ENCODE results near the gene RPS6KA2.

The RPS6KA2 gene

GRCh38 chr6:166656230-166657151 is 29.4 kb upstream of the RPS6KA2 start:
- no peak for DNase-seq (ENCODE audit: low read depth in 1 of 2, low spot score in 1 of 2)

- DNase-seq (ENCODE audit: low read depth in 1 of 2, low spot score in 1 of 2): no peak
Observed at GRCh38 chr6:166655713-166656229, 28.7 kb upstream of the RPS6KA2 start.

- no peak for DNase-seq (ENCODE audit: low read depth in 1 of 2, low spot score in 1 of 2)
Observed at GRCh38 chr6:166655251-166655650, 28.2 kb upstream of the RPS6KA2 start.

- no peak for DNase-seq (ENCODE audit: low read depth in 1 of 2, low spot score in 1 of 2)
Observed at GRCh38 chr6:166654573-166654972, 27.5 kb upstream of the RPS6KA2 start.

DNA sequence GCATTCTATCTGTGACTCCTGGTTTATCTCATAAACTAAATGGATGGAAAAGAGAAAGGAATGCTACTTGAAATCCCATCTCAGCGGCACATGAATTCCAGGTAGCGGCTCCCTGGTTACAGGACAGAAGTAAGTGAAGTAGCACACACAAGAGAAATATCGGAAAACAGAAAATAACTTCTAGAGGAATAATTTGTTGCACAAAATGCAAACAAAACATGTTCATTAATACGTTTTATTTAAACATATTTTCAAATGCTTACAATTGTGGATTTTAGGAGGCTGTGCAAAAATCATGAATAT is 26.5 kb upstream of the RPS6KA2 start:
- no peak for DNase-seq (ENCODE audit: low read depth in 1 of 2, low spot score in 1 of 2)

- no peak for DNase-seq (ENCODE audit: low read depth in 1 of 2, low spot score in 1 of 2)
Observed at GRCh38 chr6:166650824-166651807, 24.1 kb upstream of the RPS6KA2 start.

DNA sequence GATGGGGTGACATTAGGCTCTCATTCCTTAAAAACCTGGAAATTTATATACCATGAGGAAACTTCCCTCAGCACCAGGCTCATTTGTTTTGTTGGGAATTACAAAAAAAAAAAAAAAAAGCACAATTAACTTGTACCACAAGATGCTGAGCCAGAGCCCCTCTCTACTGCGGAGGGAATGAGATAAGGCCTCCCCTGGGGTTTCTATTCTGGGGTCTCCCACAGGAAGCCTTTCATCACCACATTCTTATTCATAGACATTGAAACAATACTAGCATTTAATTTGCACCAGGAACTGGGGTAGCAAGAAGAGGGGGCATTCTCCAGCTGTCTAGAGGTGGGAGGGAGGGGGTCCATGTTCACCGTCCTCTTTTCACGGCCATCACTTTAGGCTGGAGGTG is 23.0 kb upstream of the RPS6KA2 start:
- DNase-seq (ENCODE audit: low read depth in 1 of 2, low spot score in 1 of 2): no peak

- DNase-seq (ENCODE audit: low read depth in 1 of 2, low spot score in 1 of 2): no peak
Observed at GRCh38 chr6:166648846-166649245, 21.8 kb upstream of the RPS6KA2 start.

- DNase-seq (ENCODE audit: low read depth in 1 of 2, low spot score in 1 of 2): no peak
Observed at GRCh38 chr6:166647896-166648295, 20.8 kb upstream of the RPS6KA2 start.

- no peak for DNase-seq (ENCODE audit: low read depth in 1 of 2, low spot score in 1 of 2)
Observed at GRCh38 chr6:166646716-166647115, 19.7 kb upstream of the RPS6KA2 start.

DNA sequence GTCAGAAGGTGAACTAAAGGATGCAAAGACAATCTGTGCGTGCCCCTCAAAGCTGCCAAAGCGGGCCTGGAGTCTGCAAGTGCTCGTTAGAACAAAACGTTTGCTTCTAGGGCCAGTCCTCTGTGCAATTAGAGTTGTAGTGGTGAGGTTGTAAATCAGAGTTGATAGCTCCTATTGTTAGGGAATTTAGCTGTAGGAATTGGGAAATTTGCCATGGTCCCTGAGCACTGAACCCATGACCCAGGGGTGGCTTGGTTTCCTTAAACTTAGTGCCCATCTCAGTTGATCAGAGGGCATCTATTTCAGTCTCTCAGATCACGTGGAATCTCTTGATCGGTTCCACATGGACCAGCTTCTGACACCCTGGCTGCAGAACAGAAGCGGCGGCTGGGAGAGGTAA is 18.8 kb upstream of the RPS6KA2 start:
- DNase-seq (ENCODE audit: low read depth in 1 of 2, low spot score in 1 of 2): no peak

DNA sequence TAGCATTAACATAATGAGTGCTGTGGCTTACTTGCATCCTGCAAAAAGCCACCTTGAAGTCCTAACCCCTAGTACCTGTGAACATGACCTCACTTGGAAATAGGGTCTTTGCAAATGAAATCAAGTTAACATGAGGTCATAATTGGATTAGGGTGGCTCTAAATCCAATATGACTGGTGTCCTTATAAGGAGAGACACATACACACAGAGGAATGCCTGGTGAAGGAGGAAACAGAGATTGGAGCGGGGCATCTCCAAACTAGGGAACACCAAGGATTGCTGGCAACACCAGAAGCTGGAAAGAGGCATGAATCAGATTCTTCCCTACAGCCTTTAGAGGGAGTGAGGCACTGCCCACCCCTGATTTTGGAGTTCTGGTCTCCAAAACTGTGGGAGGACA is 17.6 kb upstream of the RPS6KA2 start:
- no peak for DNase-seq (ENCODE audit: low read depth in 1 of 2, low spot score in 1 of 2)

DNA sequence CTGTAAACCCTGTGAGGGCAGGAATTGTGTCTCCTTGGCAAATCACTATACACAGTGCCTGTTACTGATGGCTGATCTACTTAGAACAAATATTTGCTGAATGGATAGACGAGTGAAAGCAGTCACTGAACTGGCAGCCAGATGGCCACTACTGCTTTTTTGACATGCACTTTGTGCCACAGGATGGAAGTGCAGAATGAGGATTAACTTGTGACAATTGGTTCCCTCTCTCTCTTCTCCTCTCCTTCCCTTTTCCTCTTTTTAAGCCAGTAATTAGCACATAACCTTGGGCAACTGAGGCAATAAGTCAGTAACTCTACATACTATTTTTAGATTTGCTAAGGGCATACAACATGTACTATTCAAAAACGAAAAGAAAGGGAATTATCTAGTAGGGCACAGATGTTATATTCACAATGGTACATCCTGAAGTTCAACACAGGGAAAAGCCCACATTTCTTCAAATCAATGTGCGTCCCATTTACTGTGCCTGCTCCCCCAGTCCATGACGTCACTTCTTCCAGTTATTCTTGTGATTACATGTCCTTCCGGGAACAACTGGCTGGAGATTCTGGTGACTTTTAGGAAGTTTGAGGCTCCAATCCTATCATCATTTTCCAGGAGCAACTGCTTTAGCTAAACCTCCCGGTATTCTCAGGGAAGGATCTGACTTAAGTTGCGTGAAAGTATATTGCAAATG is 17.0 kb upstream of the RPS6KA2 start:
- DNase-seq (ENCODE audit: low read depth in 1 of 2, low spot score in 1 of 2): no peak

GRCh38 chr6:166642646-166643045 is 15.6 kb upstream of the RPS6KA2 start:
- DNase-seq (ENCODE audit: low read depth in 1 of 2, low spot score in 1 of 2): no peak

GRCh38 chr6:166640342-166641043 is 13.4 kb upstream of the RPS6KA2 start:
- DNase-seq (ENCODE audit: low read depth in 1 of 2, low spot score in 1 of 2): no peak

DNA sequence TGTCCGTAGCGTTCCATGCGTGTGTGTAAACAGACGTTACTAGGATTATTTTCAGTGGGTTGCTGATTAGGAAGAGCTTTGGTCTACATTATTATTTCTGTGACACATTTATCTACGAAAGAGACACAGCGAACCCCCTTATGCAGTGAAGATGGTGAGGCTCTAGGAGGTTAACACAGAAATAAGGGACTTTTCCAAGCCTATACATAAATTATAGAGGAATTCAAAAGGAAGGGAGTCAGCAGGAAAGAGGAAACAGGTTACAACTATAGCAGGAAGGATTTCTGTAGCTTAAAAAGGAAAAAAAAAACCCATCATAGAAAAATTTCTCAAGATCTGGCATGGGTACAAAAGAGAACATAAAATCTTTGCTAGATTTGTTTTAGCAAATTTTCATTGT is 12.9 kb upstream of the RPS6KA2 start:
- no peak for DNase-seq (ENCODE audit: low read depth in 1 of 2, low spot score in 1 of 2)

- DNase-seq (ENCODE audit: low read depth in 1 of 2, low spot score in 1 of 2): no peak
Observed at GRCh38 chr6:166638573-166638964, 11.5 kb upstream of the RPS6KA2 start.

DNA sequence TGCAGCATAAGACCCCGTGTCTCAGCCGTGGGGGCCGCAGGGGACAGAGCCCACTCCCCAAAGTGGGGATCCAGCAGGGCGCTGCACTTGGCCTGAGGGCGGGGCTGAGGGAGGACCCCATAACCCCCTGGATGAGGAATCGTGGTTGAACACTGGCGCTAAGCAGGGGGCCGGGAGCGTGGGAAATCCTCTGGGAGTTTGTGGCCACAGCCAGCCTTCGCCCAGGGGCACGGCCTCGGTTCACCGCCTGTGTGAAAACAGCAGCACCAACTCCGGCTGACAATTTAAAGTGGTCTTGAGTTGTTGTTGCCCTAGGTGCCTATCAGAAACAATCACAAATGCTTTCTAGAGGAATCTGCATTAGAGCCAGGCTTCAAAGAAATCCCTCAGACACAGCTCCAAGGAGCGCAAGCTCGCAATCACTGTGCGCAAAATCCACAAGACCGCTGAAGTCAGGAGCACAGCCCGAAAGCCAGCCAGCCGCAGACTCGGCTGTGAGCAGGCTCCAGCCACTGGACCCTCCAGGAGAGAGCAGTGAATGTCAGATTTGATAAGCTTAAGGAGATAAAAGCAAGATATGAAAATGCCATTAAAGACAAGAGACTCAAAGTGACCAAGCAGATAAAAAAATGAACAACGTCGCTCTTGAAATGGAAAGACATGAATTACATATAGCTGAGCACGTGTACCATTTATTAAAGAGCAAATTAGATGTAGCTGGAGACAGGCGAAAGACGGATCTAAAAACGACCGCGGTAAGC is 10.9 kb upstream of the RPS6KA2 start:
- DNase-seq (ENCODE audit: low read depth in 1 of 2, low spot score in 1 of 2): no peak

GRCh38 chr6:166636934-166637333 is 9.9 kb upstream of the RPS6KA2 start:
- DNase-seq (ENCODE audit: low read depth in 1 of 2, low spot score in 1 of 2): no peak

Measured in activated CD4-positive, alpha-beta T cell treated with anti-CD3 and anti-CD28 coated beads, Interleukin-2, amount 50 U/mL, for 24 hours (primary cell).